HCT116 (cell line): Measurements from ENCODE around the gene GMDS. TPM values are rescaled to one million over a fixed set of nuclear protein-coding genes. Genes with fewer than 3 reads are reported as not detected.

Source experiments
- ATAC-seq: fragments of 200-7000 bp; cut with Tn5 transposase; 2 replicates; pipeline ENCODE4 v1.9.1; 2020; ENCODE audit warnings: mild to moderate bottlenecking, moderate library complexity
- BruUV-seq: library from RNA; stranded (reverse); fragments of 400-500 nt; replicated peaks from 2 replicates; lab custom pipeline; 2021; lab: Mats Ljungman, UMichigan
- CTCF ChIA-PET: fragments of 300-600 bp; sonication (Branson Sonifier 250); formaldehyde crosslinking; loops from one replicate; lab custom pipeline; 2021; ENCODE audit warnings: antibody characterized with exemption; lab: Charles Lee
- POLR2A ChIA-PET: fragments of 300-600, 350-600 bp; sonication (Branson Sonifier 250); formaldehyde crosslinking; loops from one replicate; lab custom pipeline; 2021; ENCODE audit warnings: antibody characterized with exemption; lab: Charles Lee
- RAD21 ChIA-PET, 2 experiments: fragments of 300-600 bp; sonication (Branson Sonifier 250); formaldehyde crosslinking; loops; one replicate each; lab custom pipeline; 2023; ENCODE audit warnings: low total read pairs in 2 of 2; ENCODE audit not compliant: uncharacterized antibody in 2 of 2, unreplicated experiment in 2 of 2, low non-redundant PET in 1 of 2; lab: Charles Lee
- DNase-seq: peaks from one replicate; pipeline ENCODE4 v3.0.0-alpha.2; 2010; ENCODE audit warnings: low read depth, low spot score
- H2AFZ ChIP-seq: fragments of 200-600 bp; shearing (Covaris generic), sonication (generic); 2 replicates; pipeline ENCODE4 v1.6.1; 2017; ENCODE audit warnings: low read depth, mixed run types, mixed read lengths, antibody characterized with exemption, low read length; ENCODE audit not compliant: poor library complexity, severe bottlenecking
- H3K27ac ChIP-seq: 2 replicates; pipeline ENCODE4 v1.5.1; 2012; ENCODE audit warnings: low read depth, low read length
- H3K27me3 ChIP-seq: fragments of 200-600 bp; sonication (generic); 2 replicates; pipeline ENCODE4 v1.6.1; 2016; ENCODE audit warnings: mixed run types, low read length, mixed read lengths; ENCODE audit not compliant: insufficient read depth
- H3K36me3 ChIP-seq, 2 experiments: fragments of 200-500 bp in 1 of 2; fragments of 200-600 bp in 1 of 2; sonication (Bioruptor generic) in 1 of 2; sonication (generic) in 1 of 2; 2 replicates each; pipeline versions ENCODE4 v1.5.1 to v1.6.1; 2014 to 2016; ENCODE audit warnings: low read length in 2 of 2, inconsistent platforms in 1 of 2, mixed read lengths in 1 of 2, mixed run types in 1 of 2; ENCODE audit not compliant: insufficient read depth in 2 of 2, control insufficient read depth in 1 of 2
- H3K4me1 ChIP-seq, 2 experiments: fragments of 200-600 bp in 1 of 2; sonication (generic) in 1 of 2; 2 replicates each; pipeline versions ENCODE4 v1.5.1 to v1.6.1; 2012 to 2017; ENCODE audit warnings: low read length in 2 of 2, inconsistent platforms in 1 of 2, mild to moderate bottlenecking in 1 of 2, mixed read lengths in 1 of 2, mixed run types in 1 of 2, moderate library complexity in 1 of 2; ENCODE audit not compliant: insufficient read depth in 2 of 2, control insufficient read depth in 1 of 2
- H3K4me2 ChIP-seq: fragments of 200-600 bp; sonication (generic); 2 replicates; pipeline ENCODE4 v1.6.1; 2017; ENCODE audit warnings: mixed run types, low read length, mixed read lengths
- H3K4me3 ChIP-seq, 2 experiments: fragments of 200-600 bp in 1 of 2; sonication (generic) in 1 of 2; replicated peaks in 1 of 2; 2 replicates each; pipeline ENCODE4 v1.5.1; 2011 to 2016; ENCODE audit warnings: low read length in 2 of 2, control low read depth in 1 of 2, low read depth in 1 of 2, mild to moderate bottlenecking in 1 of 2, mixed read lengths in 1 of 2, mixed run types in 1 of 2
- H3K79me2 ChIP-seq: fragments of 200-600 bp; sonication (generic); 2 replicates; pipeline ENCODE4 v1.6.1; 2017; ENCODE audit warnings: mild to moderate bottlenecking, mixed run types, low read length, moderate library complexity, mixed read lengths; ENCODE audit not compliant: insufficient read depth
- H3K9ac ChIP-seq: fragments of 200-600 bp; sonication (generic); 2 replicates; pipeline ENCODE4 v1.6.1; 2016; ENCODE audit warnings: low read length, mixed read lengths
- H3K9me2 ChIP-seq: fragments of 200-600 bp; sonication (generic), shearing (Covaris generic); 2 replicates; pipeline ENCODE4 v1.6.1; 2017; ENCODE audit warnings: mixed run types, mild to moderate bottlenecking, moderate library complexity; ENCODE audit not compliant: insufficient read depth
- H3K9me3 ChIP-seq, 2 experiments: fragments of 200-500 bp in 1 of 2; fragments of 200-600 bp in 1 of 2; sonication (Bioruptor generic) in 1 of 2; sonication (generic) in 1 of 2; 2 replicates each; pipeline ENCODE4 v1.6.1; 2014 to 2017; ENCODE audit warnings: low read length in 2 of 2, mixed read lengths in 2 of 2, inconsistent platforms in 1 of 2, low read depth in 1 of 2, mild to moderate bottlenecking in 1 of 2, mixed run types in 1 of 2, moderate library complexity in 1 of 2; ENCODE audit not compliant: control insufficient read depth in 1 of 2, insufficient read depth in 1 of 2
- H4K20me1 ChIP-seq: fragments of 200-600 bp; sonication (generic), shearing (Covaris generic); 2 replicates; pipeline ENCODE4 v1.6.1; 2017; ENCODE audit warnings: mixed run types, mild to moderate bottlenecking, moderate library complexity; ENCODE audit not compliant: insufficient read depth
- CTCF ChIP-seq, 3 experiments: fragments of 200-600 bp in 1 of 3; sonication (generic) in 1 of 3; IDR thresholded peaks in 2 of 3; conservative IDR thresholded peaks in 1 of 3; 2 replicates each; pipeline ENCODE4 v1.5.1; 2012 to 2017; ENCODE audit warnings: low read depth in 2 of 3, low read length in 2 of 3, antibody characterized with exemption in 1 of 3, borderline replicate concordance in 1 of 3, control low read depth in 1 of 3, mild to moderate bottlenecking in 1 of 3, mixed read lengths in 1 of 3, mixed run types in 1 of 3, moderate library complexity in 1 of 3; ENCODE audit not compliant: insufficient read depth in 1 of 3
- EZH2phosphoT487 ChIP-seq: fragments of 200-600 bp; IDR thresholded peaks from 2 replicates; pipeline ENCODE4 v1.6.1; 2018; ENCODE audit warnings: antibody characterized with exemption, borderline replicate concordance
- RAD21 ChIP-seq: IDR thresholded peaks from 2 replicates; pipeline ENCODE4 v1.6.1; 2012; ENCODE audit warnings: low read depth, mild to moderate bottlenecking
- TCF7L2 ChIP-seq: IDR thresholded peaks from 2 replicates; pipeline ENCODE4 v1.7.0; 2011; ENCODE audit warnings: borderline replicate concordance, inconsistent platforms; ENCODE audit not compliant: insufficient read depth, insufficient read length; ENCODE audit errors: extremely low read depth
- intact Hi-C: fragments of 100-400 bp; cut with micrococcal nuclease; formaldehyde crosslinking; loops from 2 replicates; pipeline ENCODE4 v1.10.0; 2022
- total RNA-seq: library from RNA; stranded (reverse); gene quantifications from one replicate; pipeline ENCODE4 v1.2.1, GENCODE V29; 2021; ENCODE audit not compliant: unreplicated experiment
- TF ChIP-seq, protein P1 (sequence below): IDR thresholded peaks from 2 replicates; pipeline ENCODE4 v1.6.1; 2011; ENCODE audit warnings: mild to moderate bottlenecking, low read length, moderate library complexity; ENCODE audit not compliant: insufficient replicate concordance; ENCODE audit errors: extremely low read depth

Gene GMDS
- total RNA-seq, 1 experiment from 2014 or later = 34.4 TPM

DNA sequence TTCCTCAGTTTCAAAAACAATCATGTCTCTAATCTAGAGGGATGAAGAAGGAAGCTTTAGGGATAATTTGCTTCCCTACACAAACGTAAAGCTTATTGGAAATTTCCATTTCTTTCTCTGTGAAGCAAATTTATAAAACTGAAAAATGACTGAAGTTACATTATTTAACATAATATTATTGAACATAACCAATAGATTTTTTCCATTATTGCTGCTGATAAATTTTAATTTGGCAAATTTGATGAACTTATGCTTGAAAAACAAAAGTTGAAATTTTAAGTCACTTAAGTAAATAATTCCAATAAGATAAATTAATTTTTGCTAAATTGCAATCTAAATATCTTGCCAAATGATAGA, 140.9 kb downstream of the GMDS start:
- DNase-seq (no peak), ATAC-seq (no peak)
- ChIA-PET CTCF (interaction anchor here (0.7 to 1.4 kb wide), 4 partner anchors 493 to 530 kb away, joined by 3 to 6 read pairs (median 4); partner anchors contain the start of gene FOXC1), RAD21 (no interaction called here), POLR2A (interaction anchor here (1.2 kb wide), 1 partner anchor 494 kb away, joined by 4 read pairs; the partner anchor contains the start of gene FOXC1)
- intact Hi-C loops = loop anchor here (1.0 to 10.0 kb wide), 4 partner anchors 248 to 590 kb away; partner anchors contain the start of gene FOXC1
- Histone ChIP-seq H3K4me2 (no peak overlapping the region), H4K20me1 (no peaks in the 10 kb centered on the region), H3K27me3 (no peaks in the 10 kb centered on the region), H3K79me2 (no peaks in the 10 kb centered on the region), H2AFZ (no peak overlapping the region), H3K9ac (no peak overlapping the region), H3K9me2 (no peaks in the 10 kb centered on the region), H3K36me3 (no peaks in the 10 kb centered on the region), H3K4me3 (no peak overlapping the region), H3K9me3 (no peaks in the 10 kb centered on the region), H3K27ac (no peak overlapping the region), H3K4me1 (peaks cover 6 to 9% of the 10 kb centered on the region in 2 experiments; a peak in 3 of 4 replicates)
- no TSS peak for BruUV-seq
- TF ChIP-seq CTCF (IDR thresholded peaks at IDR 0.05 in 2 of 3, conservative IDR thresholded peaks at IDR 0.05 in 1 of 3; ENCODE audit: borderline replicate concordance in 1 of 3, insufficient read depth in 1 of 3, low read depth in 2 of 3, low read length in 2 of 3) (no peak), EZH2phosphoT487 (no peak), TCF7L2 (no peak)

DNA sequence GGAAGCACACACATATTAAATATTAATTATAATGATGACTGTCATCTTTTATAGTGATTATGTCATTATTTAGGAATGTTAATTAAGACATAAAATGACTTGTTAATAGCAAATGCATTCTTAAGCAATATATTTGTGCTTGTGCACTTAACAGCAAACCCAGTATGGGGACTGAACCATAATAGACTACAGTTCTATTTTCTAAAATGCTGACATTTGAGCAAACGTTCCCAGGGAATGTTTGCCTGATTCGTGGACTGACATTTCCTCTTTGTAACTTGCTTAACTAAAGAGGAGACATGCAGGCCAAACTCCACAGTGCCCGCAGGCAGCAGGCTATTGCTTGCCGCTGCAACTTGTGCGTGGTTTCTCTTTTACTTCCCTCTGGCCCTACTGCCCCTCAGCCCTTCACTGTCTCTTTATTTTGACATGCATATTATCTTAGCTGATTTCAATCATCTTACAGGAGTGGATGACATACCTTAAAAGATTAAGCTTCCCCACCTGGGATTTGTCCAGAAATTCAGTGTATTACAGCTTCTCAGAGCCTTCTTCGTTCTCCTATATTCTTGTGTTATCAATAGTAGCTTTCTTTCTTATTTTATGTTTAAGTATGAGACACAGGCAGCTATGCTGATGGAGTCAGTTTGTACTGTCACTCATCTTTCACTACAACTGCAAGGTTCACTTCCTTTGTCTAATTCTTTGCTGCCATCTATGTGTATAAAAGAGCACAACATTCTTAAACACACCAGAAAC, 141.5 kb downstream of the GMDS start:
- H3K27ac ChIP-seq = peak overlapping the region; percentile 29
- H2AFZ ChIP-seq = no peak overlapping the region
- TF ChIP-seq, protein P1, sequence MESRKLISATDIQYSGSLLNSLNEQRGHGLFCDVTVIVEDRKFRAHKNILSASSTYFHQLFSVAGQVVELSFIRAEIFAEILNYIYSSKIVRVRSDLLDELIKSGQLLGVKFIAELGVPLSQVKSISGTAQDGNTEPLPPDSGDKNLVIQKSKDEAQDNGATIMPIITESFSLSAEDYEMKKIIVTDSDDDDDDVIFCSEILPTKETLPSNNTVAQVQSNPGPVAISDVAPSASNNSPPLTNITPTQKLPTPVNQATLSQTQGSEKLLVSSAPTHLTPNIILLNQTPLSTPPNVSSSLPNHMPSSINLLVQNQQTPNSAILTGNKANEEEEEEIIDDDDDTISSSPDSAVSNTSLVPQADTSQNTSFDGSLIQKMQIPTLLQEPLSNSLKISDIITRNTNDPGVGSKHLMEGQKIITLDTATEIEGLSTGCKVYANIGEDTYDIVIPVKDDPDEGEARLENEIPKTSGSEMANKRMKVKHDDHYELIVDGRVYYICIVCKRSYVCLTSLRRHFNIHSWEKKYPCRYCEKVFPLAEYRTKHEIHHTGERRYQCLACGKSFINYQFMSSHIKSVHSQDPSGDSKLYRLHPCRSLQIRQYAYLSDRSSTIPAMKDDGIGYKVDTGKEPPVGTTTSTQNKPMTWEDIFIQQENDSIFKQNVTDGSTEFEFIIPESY = no peak
- TF ChIP-seq RAD21 (peak; percentile 78), EZH2phosphoT487 (no peak), CTCF (IDR thresholded peaks at IDR 0.05 in 2 of 3, conservative IDR thresholded peaks at IDR 0.05 in 1 of 3; ENCODE audit: borderline replicate concordance in 1 of 3, insufficient read depth in 1 of 3, low read depth in 2 of 3, low read length in 2 of 3) (peak in 2 of 3 experiments; percentile 45 to 62; a peak in 4 of 6 replicates), TCF7L2 (no peak)
- no peaks in the 10 kb centered on the region for H3K9me2 ChIP-seq
- H3K4me1 ChIP-seq = peaks cover 6 to 9% of the 10 kb centered on the region in 2 experiments; a peak in 3 of 4 replicates
- no peaks in the 10 kb centered on the region for H4K20me1 ChIP-seq
- no peaks in the 10 kb centered on the region for H3K27me3 ChIP-seq
- no TSS peak for BruUV-seq
- ChIA-PET RAD21 (no interaction called here), POLR2A (interaction anchor here (0.7 to 1.2 kb wide), 2 partner anchors 492 to 494 kb away, joined by 3 to 4 read pairs; partner anchors contain the start of gene FOXC1), CTCF (interaction anchor here (0.7 to 1.4 kb wide), 5 partner anchors 417 to 530 kb away, joined by 3 to 6 read pairs (median 3); partner anchors contain the start of gene FOXC1)
- intact Hi-C loops = loop anchor here (1.0 to 10.0 kb wide), 4 partner anchors 248 to 591 kb away; partner anchors contain the start of gene FOXC1
- H3K9ac ChIP-seq = no peak overlapping the region
- no peaks in the 10 kb centered on the region for H3K36me3 ChIP-seq
- H3K9me3 ChIP-seq = no peaks in the 10 kb centered on the region
- ATAC-seq (peak; percentile 70), DNase-seq (peak; percentile 19)
- H3K4me3 ChIP-seq = no peak overlapping the region
- no peak overlapping the region; the same call in 1 of the 2 replicates for H3K4me2 ChIP-seq
- H3K79me2 ChIP-seq = no peaks in the 10 kb centered on the region
